C1 segment of cervical spinal cord (tissue), 14 donors: ENCODE measurements around the gene GTF3C1.
"Not testable (repeated sequence)": the region's sequence is repeated elsewhere in the genome, so short reads cannot be mapped to it uniquely, and the experiment has no call there.

ENCODE experiments used
- DNase-seq, 14 donors: peaks; one replicate each; lab custom pipeline; 2025; lab: John Stamatoyannopoulos, UW

The GTF3C1 gene, protein sequence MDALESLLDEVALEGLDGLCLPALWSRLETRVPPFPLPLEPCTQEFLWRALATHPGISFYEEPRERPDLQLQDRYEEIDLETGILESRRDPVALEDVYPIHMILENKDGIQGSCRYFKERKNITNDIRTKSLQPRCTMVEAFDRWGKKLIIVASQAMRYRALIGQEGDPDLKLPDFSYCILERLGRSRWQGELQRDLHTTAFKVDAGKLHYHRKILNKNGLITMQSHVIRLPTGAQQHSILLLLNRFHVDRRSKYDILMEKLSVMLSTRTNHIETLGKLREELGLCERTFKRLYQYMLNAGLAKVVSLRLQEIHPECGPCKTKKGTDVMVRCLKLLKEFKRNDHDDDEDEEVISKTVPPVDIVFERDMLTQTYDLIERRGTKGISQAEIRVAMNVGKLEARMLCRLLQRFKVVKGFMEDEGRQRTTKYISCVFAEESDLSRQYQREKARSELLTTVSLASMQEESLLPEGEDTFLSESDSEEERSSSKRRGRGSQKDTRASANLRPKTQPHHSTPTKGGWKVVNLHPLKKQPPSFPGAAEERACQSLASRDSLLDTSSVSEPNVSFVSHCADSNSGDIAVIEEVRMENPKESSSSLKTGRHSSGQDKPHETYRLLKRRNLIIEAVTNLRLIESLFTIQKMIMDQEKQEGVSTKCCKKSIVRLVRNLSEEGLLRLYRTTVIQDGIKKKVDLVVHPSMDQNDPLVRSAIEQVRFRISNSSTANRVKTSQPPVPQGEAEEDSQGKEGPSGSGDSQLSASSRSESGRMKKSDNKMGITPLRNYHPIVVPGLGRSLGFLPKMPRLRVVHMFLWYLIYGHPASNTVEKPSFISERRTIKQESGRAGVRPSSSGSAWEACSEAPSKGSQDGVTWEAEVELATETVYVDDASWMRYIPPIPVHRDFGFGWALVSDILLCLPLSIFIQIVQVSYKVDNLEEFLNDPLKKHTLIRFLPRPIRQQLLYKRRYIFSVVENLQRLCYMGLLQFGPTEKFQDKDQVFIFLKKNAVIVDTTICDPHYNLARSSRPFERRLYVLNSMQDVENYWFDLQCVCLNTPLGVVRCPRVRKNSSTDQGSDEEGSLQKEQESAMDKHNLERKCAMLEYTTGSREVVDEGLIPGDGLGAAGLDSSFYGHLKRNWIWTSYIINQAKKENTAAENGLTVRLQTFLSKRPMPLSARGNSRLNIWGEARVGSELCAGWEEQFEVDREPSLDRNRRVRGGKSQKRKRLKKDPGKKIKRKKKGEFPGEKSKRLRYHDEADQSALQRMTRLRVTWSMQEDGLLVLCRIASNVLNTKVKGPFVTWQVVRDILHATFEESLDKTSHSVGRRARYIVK (N-terminal part only)

GRCh38 chr16:27549746-27550581 lies at the start of gene GTF3C1, which contains the start of gene KATNIP:
GTF3C1 (minus strand) TSS chr16:27549913; CDS start chr16:27549890, 23 bp downstream.
KATNIP (plus strand) TSS chr16:27550144; CDS start chr16:27550171, 27 bp downstream.
- DNase-seq: peak; percentile 93 to 100 (median 99)

DNA sequence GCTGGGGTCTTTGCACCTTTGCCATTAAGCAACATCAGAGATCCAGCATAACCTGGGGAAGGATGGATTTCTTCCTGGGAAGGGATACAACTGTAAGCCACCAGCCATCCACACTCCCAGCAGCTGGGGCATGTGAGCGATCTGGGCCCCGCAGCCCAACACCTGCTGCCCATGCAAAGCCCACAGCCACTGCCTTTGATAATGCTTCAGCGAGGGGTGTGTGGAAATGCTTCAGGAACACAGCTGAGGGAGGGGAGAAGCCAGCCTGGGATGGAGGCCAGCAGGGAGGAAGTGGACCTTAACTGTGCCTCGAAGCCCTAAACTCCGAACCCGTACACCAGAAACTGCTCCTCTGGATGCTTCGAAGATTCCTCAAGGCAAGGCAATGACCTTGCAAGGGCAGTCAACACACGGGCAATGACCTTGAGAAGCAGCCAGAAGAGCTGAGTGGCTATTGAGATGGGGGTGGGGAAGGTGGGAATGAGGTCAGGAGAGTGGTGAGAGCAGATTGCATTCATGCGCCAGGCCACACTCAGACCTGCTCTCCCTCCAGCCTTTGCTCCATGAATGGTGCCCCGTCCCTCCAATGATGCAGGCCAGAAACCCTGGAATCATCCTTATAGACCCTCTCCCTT lies 49.3 kb upstream of the GTF3C1 start:
- no peak for DNase-seq

DNA sequence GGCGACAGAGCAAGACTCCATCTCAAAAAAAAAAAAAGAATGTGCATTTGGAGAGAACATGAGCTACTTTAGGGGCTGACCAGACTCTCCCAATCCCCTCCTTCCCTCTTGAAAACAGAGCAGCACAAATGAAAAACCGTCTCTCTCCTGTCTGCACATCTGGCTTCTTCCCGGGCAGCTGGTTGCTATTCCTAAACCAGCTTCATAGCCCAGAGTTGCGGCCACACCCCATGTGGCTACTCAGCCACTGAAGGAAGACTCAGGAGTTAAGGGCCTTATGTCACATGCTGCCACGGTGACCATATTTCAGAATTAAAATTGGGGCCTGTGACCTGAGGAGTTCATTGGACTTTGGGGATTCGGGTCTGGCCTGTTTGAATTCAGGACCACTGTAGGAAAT lies 48.5 kb upstream of the GTF3C1 start:
- no peak for DNase-seq

DNA sequence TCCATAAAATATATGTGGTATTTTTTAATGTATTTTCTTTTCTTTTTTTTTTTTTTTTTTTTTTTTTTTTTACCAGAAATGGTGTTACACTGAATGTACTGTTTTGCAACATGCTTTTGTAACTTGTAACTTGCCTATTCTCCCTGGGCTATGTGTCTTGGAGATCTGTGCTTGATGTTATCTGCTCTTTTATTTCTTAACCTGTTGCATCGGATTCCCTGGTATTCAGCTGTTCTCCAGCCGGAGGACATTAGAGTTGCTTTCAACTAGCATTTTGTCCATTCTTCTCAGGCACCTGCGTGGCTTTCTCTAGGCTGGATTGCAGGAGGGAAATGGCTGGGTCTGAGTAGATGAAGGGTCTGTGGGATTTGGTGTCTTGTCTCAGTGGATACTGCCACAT lies 47.6 kb upstream of the GTF3C1 start:
- DNase-seq: no peak

- DNase-seq: no peak
Measured at GRCh38 chr16:27596411-27596810, 46.7 kb upstream of the GTF3C1 start.

- no peak for DNase-seq
Measured at GRCh38 chr16:27595993-27596392, 46.3 kb upstream of the GTF3C1 start.

GRCh38 chr16:27595475-27595874 lies 45.8 kb upstream of the GTF3C1 start:
- DNase-seq: no peak

GRCh38 chr16:27591837-27592236 lies 42.1 kb upstream of the GTF3C1 start:
- DNase-seq: no peak

- no peak for DNase-seq
Measured at GRCh38 chr16:27588057-27588456, 38.3 kb upstream of the GTF3C1 start.

- DNase-seq: no peak
Measured at GRCh38 chr16:27586711-27587110, 37.0 kb upstream of the GTF3C1 start.

GRCh38 chr16:27585200-27585599 lies 35.5 kb upstream of the GTF3C1 start:
- DNase-seq: no peak

DNA sequence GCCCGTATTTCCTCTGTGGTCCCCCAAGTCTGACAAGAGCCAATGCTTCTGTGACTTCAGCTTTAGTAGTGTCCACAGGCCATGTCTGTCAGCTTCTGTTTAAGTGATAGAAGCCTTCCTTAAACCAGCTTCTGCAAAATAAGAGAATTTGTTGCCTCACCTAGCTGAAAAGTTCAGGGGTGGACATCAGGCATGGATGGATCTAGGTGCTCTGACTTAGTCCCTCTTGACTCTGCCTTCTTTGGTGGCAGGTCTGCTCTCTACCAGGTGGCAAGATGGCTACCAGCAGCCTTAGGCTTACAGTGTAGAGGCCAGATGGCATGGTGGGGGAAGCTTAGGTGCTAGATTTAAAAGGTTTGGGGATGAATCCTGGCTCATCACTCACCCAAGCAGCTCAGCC lies 33.9 kb upstream of the GTF3C1 start:
- no peak for DNase-seq

GRCh38 chr16:27582883-27583282 lies 33.2 kb upstream of the GTF3C1 start:
- no peak for DNase-seq

- no peak for DNase-seq
Measured at GRCh38 chr16:27579087-27579980, 29.6 kb upstream of the GTF3C1 start.

DNA sequence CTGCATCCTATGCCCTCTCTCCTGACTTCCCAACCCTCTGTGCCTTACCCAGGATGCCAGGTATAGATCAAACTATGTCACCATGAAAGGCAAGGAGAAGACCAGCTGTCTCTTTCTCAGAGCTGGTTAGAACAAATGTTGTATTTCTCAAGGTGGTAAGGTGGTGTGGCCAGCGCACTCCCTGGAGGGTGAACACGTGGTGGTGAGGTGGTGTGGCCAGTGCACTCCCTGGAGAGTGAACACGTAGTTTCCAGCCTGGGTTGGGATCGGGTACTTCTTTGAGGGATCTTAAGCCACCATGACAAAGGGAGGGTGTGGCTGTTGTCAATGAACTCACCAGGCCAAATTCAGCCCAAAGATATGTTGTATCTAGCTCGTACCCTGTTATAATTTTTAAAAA lies 27.0 kb upstream of the GTF3C1 start:
- DNase-seq: no peak

DNA sequence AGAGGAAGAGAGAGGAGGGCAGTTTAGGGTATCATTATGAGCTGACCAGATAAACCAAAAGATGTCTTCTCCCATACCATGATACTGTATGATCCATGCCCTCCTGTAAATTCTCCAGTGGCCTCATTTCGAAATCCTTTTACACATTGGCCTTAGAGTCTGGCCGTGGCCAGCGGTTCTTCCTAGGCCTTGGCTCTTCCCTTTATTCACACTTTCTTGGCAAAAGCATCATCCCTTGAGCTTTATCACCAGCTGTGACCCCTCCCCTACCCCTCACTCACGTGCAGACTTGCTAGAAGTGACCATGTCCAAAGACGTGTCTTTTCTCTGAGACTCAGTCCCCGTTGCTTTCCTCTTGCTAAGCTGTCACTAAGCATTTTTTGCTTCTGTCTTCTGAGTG lies 23.0 kb upstream of the GTF3C1 start:
- DNase-seq: no peak

GRCh38 chr16:27571433-27572326 lies 22.0 kb upstream of the GTF3C1 start:
- no peak for DNase-seq

GRCh38 chr16:27570986-27571385 lies 21.3 kb upstream of the GTF3C1 start:
- DNase-seq: not testable (repeated sequence)
